MM.1S (cell line): ENCODE data around the gene GRIN1.

ENCODE experiments used
- DNase-seq: peaks from one replicate; pipeline ENCODE4 v3.0.0-alpha.2; 2015
- H2AFZ ChIP-seq: fragments of 300-600 bp; sonication (generic); 2 replicates; pipeline ENCODE4 v1.6.0; 2016; ENCODE audit warnings: antibody characterized with exemption, low read length
- H3F3A ChIP-seq: fragments of 300-600 bp; sonication (generic); 2 replicates; pipeline ENCODE4 v1.6.1; 2016; ENCODE audit warnings: mild to moderate bottlenecking, antibody characterized with exemption, low read length, moderate library complexity, mixed read lengths; ENCODE audit not compliant: insufficient read depth
- H3K27ac ChIP-seq: fragments of 300-600 bp; sonication (generic); 2 replicates; pipeline ENCODE4 v1.5.1; 2016; ENCODE audit warnings: mild to moderate bottlenecking, low read length
- H3K27me3 ChIP-seq: fragments of 300-600 bp; sonication (generic); replicated peaks from 2 replicates; pipeline ENCODE4 v1.6.0; 2016; ENCODE audit warnings: low read length; ENCODE audit not compliant: insufficient read depth
- H3K36me3 ChIP-seq: fragments of 300-600 bp; sonication (generic); replicated peaks from 2 replicates; pipeline ENCODE4 v1.6.1; 2016; ENCODE audit warnings: mild to moderate bottlenecking, low read length, mixed read lengths; ENCODE audit not compliant: insufficient read depth
- H3K4me1 ChIP-seq: fragments of 300-600 bp; sonication (generic); 2 replicates; pipeline ENCODE4 v1.6.1; 2016; ENCODE audit warnings: low read length, mixed read lengths
- H3K4me2 ChIP-seq: fragments of 300-600 bp; sonication (generic); 2 replicates; pipeline ENCODE4 v1.6.0; 2016; ENCODE audit warnings: low read depth, low read length
- H3K4me3 ChIP-seq: fragments of 300-600 bp; sonication (generic); 2 replicates; pipeline ENCODE4 v1.5.1; 2016; ENCODE audit warnings: low read length, mixed read lengths
- H3K79me2 ChIP-seq: fragments of 300-600 bp; sonication (generic); 2 replicates; pipeline ENCODE4 v1.6.1; 2016; ENCODE audit warnings: mixed run types, low read length, mixed read lengths
- H3K9ac ChIP-seq: fragments of 300-600 bp; sonication (generic); 2 replicates; pipeline ENCODE4 v1.6.1; 2016; ENCODE audit warnings: low read length, mixed read lengths
- H3K9me2 ChIP-seq: fragments of 300-600 bp; sonication (generic); replicated peaks from 2 replicates; pipeline ENCODE4 v1.6.1; 2016; ENCODE audit warnings: mild to moderate bottlenecking, low read length, mixed read lengths; ENCODE audit not compliant: insufficient read depth
- H3K9me3 ChIP-seq: fragments of 300-600 bp; sonication (generic); replicated peaks from 2 replicates; pipeline ENCODE4 v1.6.1; 2016; ENCODE audit warnings: mild to moderate bottlenecking, low read length, mixed read lengths; ENCODE audit not compliant: insufficient read depth
- H4K20me1 ChIP-seq: fragments of 300-600 bp; sonication (generic); 2 replicates; pipeline ENCODE4 v1.6.1; 2016; ENCODE audit warnings: mild to moderate bottlenecking, low read length, moderate library complexity, mixed read lengths; ENCODE audit not compliant: insufficient read depth
- EZH2 ChIP-seq: fragments of 300-600 bp; sonication (generic); optimal IDR thresholded peaks from 2 replicates; pipeline ENCODE3; 2017; ENCODE audit warnings: low read depth, mild to moderate bottlenecking, antibody characterized with exemption, low read length, mixed read lengths
- EZH2phosphoT487 ChIP-seq: fragments of 300-600 bp; sonication (generic); IDR thresholded peaks from 2 replicates; pipeline ENCODE4 v1.6.1; 2018; ENCODE audit warnings: antibody characterized with exemption, low read length
- TF ChIP-seq, protein P1 (sequence below): fragments of 300-600 bp; sonication (generic); IDR thresholded peaks from 2 replicates; pipeline ENCODE4 v1.5.1; 2016; ENCODE audit warnings: antibody characterized with exemption, low read length, mixed read lengths

The GRIN1 gene

DNA sequence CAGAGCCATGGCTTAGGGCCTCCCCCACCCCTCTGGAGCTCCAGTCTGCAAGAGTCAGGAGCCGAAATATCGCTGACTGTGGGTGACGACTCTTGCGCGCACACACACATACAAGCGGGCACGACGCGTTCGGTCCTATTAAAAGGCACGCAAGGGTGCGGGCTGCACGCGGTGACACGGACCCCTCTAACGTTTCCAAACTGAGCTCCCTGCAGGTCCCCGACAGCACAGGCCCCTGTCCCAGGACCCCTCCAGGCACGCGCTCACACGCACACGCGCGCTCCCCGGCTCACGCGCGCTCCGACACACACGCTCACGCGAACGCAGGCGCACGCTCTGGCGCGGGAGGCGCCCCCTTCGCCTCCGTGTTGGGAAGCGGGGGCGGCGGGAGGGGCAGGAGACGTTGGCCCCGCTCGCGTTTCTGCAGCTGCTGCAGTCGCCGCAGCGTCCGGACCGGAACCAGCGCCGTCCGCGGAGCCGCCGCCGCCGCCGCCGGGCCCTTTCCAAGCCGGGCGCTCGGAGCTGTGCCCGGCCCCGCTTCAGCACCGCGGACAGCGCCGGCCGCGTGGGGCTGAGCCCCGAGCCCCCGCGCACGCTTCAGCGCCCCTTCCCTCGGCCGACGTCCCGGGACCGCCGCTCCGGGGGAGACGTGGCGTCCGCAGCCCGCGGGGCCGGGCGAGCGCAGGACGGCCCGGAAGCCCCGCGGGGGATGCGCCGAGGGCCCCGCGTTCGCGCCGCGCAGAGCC is at the start of gene GRIN1:
TSS of gene GRIN1 (plus strand) at position 433 of the 746 bp plus-strand sequence. CDS start 333 bp downstream, outside the sequence.
- Histone ChIP-seq H3K79me2 (no peaks in the 10 kb centered on the region), H4K20me1 (no peaks in the 10 kb centered on the region), H3K9me2 (no peaks in the 10 kb centered on the region), H3F3A (no peaks in the 10 kb centered on the region), H3K9me3 (no peaks in the 10 kb centered on the region), H3K4me1 (no peaks in the 10 kb centered on the region), H3K4me2 (no peak within 1 kb of the TSS), H3K9ac (no peak within 1 kb of the TSS), H3K36me3 (no peaks in the 10 kb centered on the region), H2AFZ (no peak within 1 kb of the TSS), H3K4me3 (no peak within 1 kb of the TSS), H3K27me3 (peaks cover 88% of the 10 kb centered on the region), H3K27ac (no peak within 1 kb of the TSS)
- DNase-seq = no peak
- TF ChIP-seq, protein P1, sequence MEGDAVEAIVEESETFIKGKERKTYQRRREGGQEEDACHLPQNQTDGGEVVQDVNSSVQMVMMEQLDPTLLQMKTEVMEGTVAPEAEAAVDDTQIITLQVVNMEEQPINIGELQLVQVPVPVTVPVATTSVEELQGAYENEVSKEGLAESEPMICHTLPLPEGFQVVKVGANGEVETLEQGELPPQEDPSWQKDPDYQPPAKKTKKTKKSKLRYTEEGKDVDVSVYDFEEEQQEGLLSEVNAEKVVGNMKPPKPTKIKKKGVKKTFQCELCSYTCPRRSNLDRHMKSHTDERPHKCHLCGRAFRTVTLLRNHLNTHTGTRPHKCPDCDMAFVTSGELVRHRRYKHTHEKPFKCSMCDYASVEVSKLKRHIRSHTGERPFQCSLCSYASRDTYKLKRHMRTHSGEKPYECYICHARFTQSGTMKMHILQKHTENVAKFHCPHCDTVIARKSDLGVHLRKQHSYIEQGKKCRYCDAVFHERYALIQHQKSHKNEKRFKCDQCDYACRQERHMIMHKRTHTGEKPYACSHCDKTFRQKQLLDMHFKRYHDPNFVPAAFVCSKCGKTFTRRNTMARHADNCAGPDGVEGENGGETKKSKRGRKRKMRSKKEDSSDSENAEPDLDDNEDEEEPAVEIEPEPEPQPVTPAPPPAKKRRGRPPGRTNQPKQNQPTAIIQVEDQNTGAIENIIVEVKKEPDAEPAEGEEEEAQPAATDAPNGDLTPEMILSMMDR = no peak
- TF ChIP-seq EZH2phosphoT487 = no peak
- TF ChIP-seq EZH2 = no peak

DNA sequence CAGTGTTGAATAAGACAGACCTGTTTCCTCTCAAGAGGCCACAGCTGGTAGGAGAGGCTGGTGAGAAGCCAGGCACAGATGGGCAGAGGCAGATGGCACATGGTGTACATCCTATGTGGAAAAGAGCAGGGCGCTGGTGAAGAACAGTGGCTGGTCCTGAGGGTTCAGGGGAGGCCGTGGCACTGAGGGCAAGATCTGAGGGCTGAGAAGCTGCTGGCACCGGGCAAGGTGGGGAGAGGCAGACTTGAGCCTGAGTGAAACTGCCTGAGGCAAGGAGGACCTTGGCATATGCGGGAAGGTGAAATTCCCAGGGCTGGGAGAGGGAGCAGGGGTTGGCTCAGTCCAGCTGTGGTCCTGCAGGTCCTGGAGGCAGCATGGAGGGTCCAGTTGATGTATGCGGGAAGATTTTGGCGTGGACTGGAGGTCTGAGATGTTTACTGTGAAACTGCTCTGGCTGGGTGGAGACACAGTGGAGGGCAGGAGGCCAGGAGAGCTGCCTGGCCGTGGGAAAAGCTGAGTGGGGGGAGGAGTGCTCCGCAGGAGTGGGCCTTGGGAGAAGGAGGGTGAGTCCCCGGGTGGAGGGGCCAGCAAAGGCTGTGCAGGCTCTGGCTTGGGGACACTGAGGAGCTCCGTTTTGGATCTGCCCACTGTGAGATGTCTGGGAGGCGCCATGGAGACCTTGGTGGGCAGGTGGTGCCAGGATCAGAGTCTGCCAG is 49.6 kb upstream of the GRIN1 start:
- H3K9me3 ChIP-seq = no peaks in the 10 kb centered on the region
- H2AFZ ChIP-seq = no peak overlapping the region
- no peak overlapping the region for H3K9ac ChIP-seq
- DNase-seq = no peak
- 0 out of 2 replicates have a peak, but pooled peaks cover 3% of the 10 kb centered on the region for H3K79me2 ChIP-seq
- TF ChIP-seq EZH2 = no peak
- TF ChIP-seq, protein P1 = no peak
- TF ChIP-seq EZH2phosphoT487 = no peak
- peaks cover 12% of the 10 kb centered on the region for H3K4me1 ChIP-seq
- H4K20me1 ChIP-seq = no peaks in the 10 kb centered on the region
- H3K4me3 ChIP-seq = no peak overlapping the region
- H3F3A ChIP-seq = no peaks in the 10 kb centered on the region; the same call in 1 of the 2 replicates
- H3K36me3 ChIP-seq = no peaks in the 10 kb centered on the region
- no peak overlapping the region for H3K4me2 ChIP-seq
- no peaks in the 10 kb centered on the region for H3K27me3 ChIP-seq
- no peak overlapping the region for H3K27ac ChIP-seq
- H3K9me2 ChIP-seq = no peaks in the 10 kb centered on the region

DNA sequence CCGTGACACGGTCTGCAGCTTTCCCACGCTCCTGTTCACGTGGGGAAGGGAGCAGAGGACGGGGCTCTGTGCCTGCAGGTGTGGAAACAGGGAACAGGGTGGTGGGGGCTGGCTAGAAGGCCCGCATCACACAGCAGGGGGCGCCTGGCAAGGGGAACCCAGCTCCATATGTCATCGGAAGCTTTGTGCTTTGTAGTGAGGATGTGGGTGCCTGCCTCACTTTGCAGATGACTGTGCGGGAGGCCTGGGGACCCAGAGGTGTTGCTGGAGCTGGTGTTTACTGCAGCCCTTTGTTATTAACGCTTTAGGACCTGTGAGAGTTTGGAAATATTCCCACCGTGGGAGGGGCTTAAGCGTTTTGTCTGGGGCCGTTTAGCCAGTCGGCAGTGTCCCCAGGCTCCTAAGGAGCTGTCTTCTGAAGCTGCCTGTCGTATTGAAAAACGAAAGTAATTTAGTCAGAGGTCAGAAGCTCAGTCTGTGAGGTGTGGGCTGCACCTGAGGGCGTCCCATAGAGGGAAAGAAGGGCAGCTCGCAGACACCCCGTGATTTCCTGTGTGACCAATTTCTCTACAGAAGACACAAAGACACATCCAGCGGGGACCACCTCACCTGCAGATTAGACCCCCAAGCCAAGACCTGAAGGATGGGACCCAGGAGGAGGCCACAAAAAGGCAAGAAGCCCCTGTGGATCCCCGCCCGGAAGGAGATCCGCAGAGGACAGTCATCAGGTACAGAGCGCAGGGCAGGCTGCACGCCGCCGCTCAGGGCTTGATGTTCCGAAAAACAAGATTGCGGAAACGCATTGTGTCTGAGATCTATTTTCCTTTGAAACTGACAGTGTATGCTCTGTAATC is 43.1 kb upstream of the GRIN1 start:
- Histone ChIP-seq H3K9me3 (no peaks in the 10 kb centered on the region), H3K9me2 (no peaks in the 10 kb centered on the region), H4K20me1 (no peaks in the 10 kb centered on the region), H3K79me2 (no peaks in the 10 kb centered on the region), H3K27me3 (no peaks in the 10 kb centered on the region), H3K27ac (peak overlapping the region; percentile 66; the same call in 1 of the 2 replicates), H3F3A (peaks cover 12% of the 10 kb centered on the region), H3K9ac (peak overlapping the region; percentile 39; the same call in 1 of the 2 replicates), H3K4me3 (peak overlapping the region; percentile 48), H2AFZ (peak overlapping the region; percentile 40), H3K4me2 (peak overlapping the region; percentile 74), H3K4me1 (peaks cover 8% of the 10 kb centered on the region), H3K36me3 (no peaks in the 10 kb centered on the region)
- TF ChIP-seq, protein P1 = peak; percentile 74
- TF ChIP-seq EZH2 = no peak
- peak; percentile 84 for DNase-seq
